Natural killer cell treated with Interleukin-12 subunit alpha and Interleukin-12 subunit beta and Interleukin-15 and Interleukin-18, amount 100 ng/mL, for 72 hours (primary cell): ENCODE data around the gene CACNA2D1. TPM values are rescaled to one million over a fixed set of nuclear protein-coding genes. Genes with fewer than 3 reads are reported as not detected.
A peak's percentile ranks its signal among the peaks of the same experiment; 100 is the strongest.

Experiments
- ATAC-seq, 2 donors: fragments of 150-1000 bp; cut with Tn5 transposase in 1 of 2; sonication (Bioruptor Pico), chemical (Tn5 transposase) in 1 of 2; 2 replicates each; pipeline ENCODE4 v1.10.0; 2021
- DNase-seq: peaks from one replicate; pipeline ENCODE4 v3.0.0; 2022; ENCODE audit warnings: low spot score
- H3K27ac Mint-ChIP-seq, 2 donors: 1 replicate in 1 of 2; 2 replicates in 1 of 2; pipeline ENCODE4 v1.8.0; 2022; ENCODE audit warnings: mixed read lengths in 2 of 2, mild to moderate bottlenecking in 1 of 2, moderate library complexity in 1 of 2
- H3K27me3 Mint-ChIP-seq, 2 donors: 1 replicate in 1 of 2; 2 replicates in 1 of 2; pipeline ENCODE4 v1.8.0; 2022; ENCODE audit warnings: mixed read lengths in 2 of 2
- H3K36me3 Mint-ChIP-seq: one replicate; pipeline ENCODE4 v1.8.0; 2022; ENCODE audit warnings: mixed read lengths
- H3K4me1 Mint-ChIP-seq, 2 donors: 1 replicate in 1 of 2; 2 replicates in 1 of 2; pipeline ENCODE4 v1.8.0; 2022; ENCODE audit warnings: low read depth in 2 of 2, mixed read lengths in 2 of 2, mild to moderate bottlenecking in 1 of 2
- H3K4me3 Mint-ChIP-seq: one replicate; pipeline ENCODE4 v1.8.0; 2022; ENCODE audit warnings: mixed read lengths
- H3K9me3 Mint-ChIP-seq: 2 replicates; pipeline ENCODE4 v1.8.0; 2022; ENCODE audit warnings: mixed read lengths
- total RNA-seq, 2 donors: library from RNA; stranded (reverse); gene quantifications; one replicate each; pipeline ENCODE4 v1.2.3, GENCODE V29; 2022

The CACNA2D1 gene
- total RNA-seq, 2 donors from 2014 or later = not detected

- Mint-ChIP-seq H3K9me3 (peaks cover 9% of the 10 kb centered on the region), H3K36me3 (no peaks in the 10 kb centered on the region), H3K27me3 (no peaks in the 10 kb centered on the region), H3K4me1 (no peaks in the 10 kb centered on the region), H3K4me3 (no peak overlapping the region), H3K27ac (no peak overlapping the region)
- no peak for DNase-seq
- ATAC-seq = no peak
Observed at GRCh38 chr7:82106201-82106600, 337.4 kb downstream of the CACNA2D1 start.

GRCh38 chr7:82105463-82105862 lies 338.1 kb downstream of the CACNA2D1 start:
- no peak overlapping the region for H3K4me3 Mint-ChIP-seq
- ATAC-seq (no peak), DNase-seq (no peak)
- no peaks in the 10 kb centered on the region for H3K27me3 Mint-ChIP-seq
- H3K4me1 Mint-ChIP-seq = no peaks in the 10 kb centered on the region
- no peak overlapping the region for H3K27ac Mint-ChIP-seq
- H3K36me3 Mint-ChIP-seq = no peaks in the 10 kb centered on the region
- peaks cover 4% of the 10 kb centered on the region for H3K9me3 Mint-ChIP-seq

GRCh38 chr7:82098414-82098813 lies 345.2 kb downstream of the CACNA2D1 start:
- DNase-seq = no peak
- Mint-ChIP-seq H3K27me3 (no peaks in the 10 kb centered on the region), H3K4me1 (no peaks in the 10 kb centered on the region), H3K9me3 (peaks cover 7% of the 10 kb centered on the region), H3K4me3 (no peak overlapping the region), H3K27ac (no peak overlapping the region), H3K36me3 (no peaks in the 10 kb centered on the region)
- no peak for ATAC-seq

- H3K4me3 Mint-ChIP-seq = no peak overlapping the region
- no peaks in the 10 kb centered on the region for H3K4me1 Mint-ChIP-seq
- no peak overlapping the region for H3K27ac Mint-ChIP-seq
- no peaks in the 10 kb centered on the region for H3K36me3 Mint-ChIP-seq
- H3K9me3 Mint-ChIP-seq = no peaks in the 10 kb centered on the region
- DNase-seq = no peak
- ATAC-seq = no peak
- no peaks in the 10 kb centered on the region for H3K27me3 Mint-ChIP-seq
Observed at GRCh38 chr7:82091126-82091684, 352.4 kb downstream of the CACNA2D1 start.

- Mint-ChIP-seq H3K4me3 (no peak overlapping the region), H3K27me3 (no peaks in the 10 kb centered on the region), H3K4me1 (no peaks in the 10 kb centered on the region), H3K9me3 (peaks cover 4% of the 10 kb centered on the region), H3K27ac (no peak overlapping the region), H3K36me3 (no peaks in the 10 kb centered on the region)
- no peak for ATAC-seq
- DNase-seq = no peak
Observed at GRCh38 chr7:82087099-82087498, 356.5 kb downstream of the CACNA2D1 start.

GRCh38 chr7:82085116-82085515 lies 358.5 kb downstream of the CACNA2D1 start:
- Mint-ChIP-seq H3K27ac (no peak overlapping the region), H3K27me3 (no peaks in the 10 kb centered on the region), H3K4me3 (no peak overlapping the region), H3K9me3 (peaks cover 4% of the 10 kb centered on the region), H3K36me3 (no peaks in the 10 kb centered on the region), H3K4me1 (no peaks in the 10 kb centered on the region)
- DNase-seq (no peak), ATAC-seq (no peak)

GRCh38 chr7:82081644-82082224 lies 361.8 kb downstream of the CACNA2D1 start:
- no peak overlapping the region for H3K27ac Mint-ChIP-seq
- no peaks in the 10 kb centered on the region for H3K36me3 Mint-ChIP-seq
- H3K4me3 Mint-ChIP-seq = no peak overlapping the region
- H3K4me1 Mint-ChIP-seq = no peaks in the 10 kb centered on the region
- DNase-seq (no peak), ATAC-seq (peak in 1 of 2 donors; percentile 27)
- H3K27me3 Mint-ChIP-seq = no peaks in the 10 kb centered on the region
- peaks cover 6% of the 10 kb centered on the region for H3K9me3 Mint-ChIP-seq

- Mint-ChIP-seq H3K36me3 (no peaks in the 10 kb centered on the region), H3K27ac (no peak overlapping the region), H3K4me1 (no peaks in the 10 kb centered on the region), H3K4me3 (no peak overlapping the region), H3K27me3 (no peaks in the 10 kb centered on the region), H3K9me3 (peaks cover 6% of the 10 kb centered on the region)
- DNase-seq = no peak
- ATAC-seq = no peak
Observed at GRCh38 chr7:82080254-82080927, 363.2 kb downstream of the CACNA2D1 start.

- no peaks in the 10 kb centered on the region for H3K36me3 Mint-ChIP-seq
Observed at GRCh38 chr7:82079527-82079926, 364.1 kb downstream of the CACNA2D1 start.

GRCh38 chr7:82078807-82079206 lies 364.8 kb downstream of the CACNA2D1 start:
- no peak overlapping the region for H3K27ac Mint-ChIP-seq
- DNase-seq (no peak), ATAC-seq (no peak)
- no peaks in the 10 kb centered on the region for H3K4me1 Mint-ChIP-seq
- no peaks in the 10 kb centered on the region for H3K36me3 Mint-ChIP-seq
- H3K4me3 Mint-ChIP-seq = no peak overlapping the region
- H3K27me3 Mint-ChIP-seq = no peaks in the 10 kb centered on the region
- H3K9me3 Mint-ChIP-seq = peaks cover 6% of the 10 kb centered on the region

More at GRCh38 chr7:82079527-82079926, 364.1 kb downstream of the CACNA2D1 start:
- H3K9me3 Mint-ChIP-seq = peaks cover 6% of the 10 kb centered on the region
- H3K4me1 Mint-ChIP-seq = no peaks in the 10 kb centered on the region
- no peaks in the 10 kb centered on the region for H3K27me3 Mint-ChIP-seq
- no peak overlapping the region for H3K4me3 Mint-ChIP-seq
- DNase-seq (no peak), ATAC-seq (no peak)
- H3K27ac Mint-ChIP-seq = no peak overlapping the region

GRCh38 chr7:82071468-82071867 lies 372.1 kb downstream of the CACNA2D1 start:
- no peaks in the 10 kb centered on the region for H3K4me1 Mint-ChIP-seq
- DNase-seq = no peak
- H3K27me3 Mint-ChIP-seq = no peaks in the 10 kb centered on the region
- H3K27ac Mint-ChIP-seq = no peak overlapping the region
- ATAC-seq = no peak
- H3K36me3 Mint-ChIP-seq = no peaks in the 10 kb centered on the region
- no peak overlapping the region for H3K4me3 Mint-ChIP-seq
- no peaks in the 10 kb centered on the region for H3K9me3 Mint-ChIP-seq

GRCh38 chr7:82067628-82068264 lies 375.8 kb downstream of the CACNA2D1 start:
- no peaks in the 10 kb centered on the region for H3K9me3 Mint-ChIP-seq
- ATAC-seq (no peak), DNase-seq (no peak)
- H3K4me1 Mint-ChIP-seq = no peaks in the 10 kb centered on the region
- no peak overlapping the region for H3K27ac Mint-ChIP-seq
- H3K36me3 Mint-ChIP-seq = no peaks in the 10 kb centered on the region
- no peak overlapping the region for H3K4me3 Mint-ChIP-seq
- no peaks in the 10 kb centered on the region for H3K27me3 Mint-ChIP-seq

GRCh38 chr7:82057476-82057875 lies 386.1 kb downstream of the CACNA2D1 start:
- no peak for ATAC-seq
- Mint-ChIP-seq H3K27me3 (no peaks in the 10 kb centered on the region), H3K4me3 (no peak overlapping the region), H3K9me3 (peaks cover 4% of the 10 kb centered on the region), H3K36me3 (no peaks in the 10 kb centered on the region), H3K27ac (no peak overlapping the region), H3K4me1 (no peaks in the 10 kb centered on the region)
- DNase-seq = no peak

GRCh38 chr7:82056282-82056681 lies 387.3 kb downstream of the CACNA2D1 start:
- no peak for ATAC-seq
- no peak overlapping the region for H3K4me3 Mint-ChIP-seq
- no peak for DNase-seq
- no peaks in the 10 kb centered on the region for H3K36me3 Mint-ChIP-seq
- H3K27ac Mint-ChIP-seq = no peak overlapping the region
- H3K9me3 Mint-ChIP-seq = peaks cover 4% of the 10 kb centered on the region
- no peaks in the 10 kb centered on the region for H3K4me1 Mint-ChIP-seq
- no peaks in the 10 kb centered on the region for H3K27me3 Mint-ChIP-seq
